ENCODE data around the gene PERM1.

PERM1 gene

GRCh38 chr1:981955-982558, at the start of gene PERM1:
Gene PERM1 (minus strand): TSS chr1:982093. CDS start chr1:981029, 1,064 bp downstream.
- DNase-seq (ENCODE audit: low spot score): no peak

DNA sequence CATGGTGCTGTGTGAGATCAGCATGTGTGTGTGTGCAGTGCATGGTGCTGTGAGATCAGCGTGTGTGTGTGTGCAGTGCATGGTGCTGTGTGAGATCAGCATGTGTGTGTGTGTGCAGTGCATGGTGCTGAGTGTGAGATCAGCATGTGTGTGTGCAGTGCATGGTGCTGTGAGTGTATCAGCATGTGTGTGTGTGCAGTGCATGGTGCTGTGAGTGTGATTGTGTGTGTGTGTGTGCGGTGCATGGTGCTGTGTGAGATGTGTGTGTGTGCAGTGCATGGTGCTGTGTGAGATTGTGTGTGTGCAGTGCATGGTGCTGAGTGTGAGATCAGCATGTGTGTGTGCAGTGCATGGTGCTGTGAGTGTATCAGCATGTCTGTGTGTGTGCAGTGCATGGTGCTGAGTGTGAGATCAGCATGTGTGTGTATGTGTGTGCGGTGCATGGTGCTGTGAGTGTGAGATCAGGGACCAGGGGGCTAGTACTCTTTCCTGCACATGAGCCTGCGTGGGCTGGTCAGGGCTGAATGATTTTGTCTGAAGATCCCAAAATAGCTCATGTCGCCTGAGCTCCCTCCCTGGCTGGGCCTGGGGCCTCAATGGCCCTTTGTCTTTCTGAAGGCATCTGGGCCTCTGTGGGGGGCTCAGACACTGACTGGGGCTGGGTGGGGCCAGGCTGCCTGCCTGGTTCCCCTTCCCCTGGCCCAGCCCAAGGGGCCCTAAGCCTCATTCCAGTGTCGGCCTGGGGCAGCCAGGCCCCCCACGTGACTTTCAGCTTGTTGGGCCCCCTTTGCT, 49.2 kb upstream of the PERM1 start:
- peak; percentile 59 for DNase-seq (ENCODE audit: low spot score)

More at GRCh38 chr1:981955-982558, at the start of gene PERM1:
- TF ChIP-seq, protein P1, sequence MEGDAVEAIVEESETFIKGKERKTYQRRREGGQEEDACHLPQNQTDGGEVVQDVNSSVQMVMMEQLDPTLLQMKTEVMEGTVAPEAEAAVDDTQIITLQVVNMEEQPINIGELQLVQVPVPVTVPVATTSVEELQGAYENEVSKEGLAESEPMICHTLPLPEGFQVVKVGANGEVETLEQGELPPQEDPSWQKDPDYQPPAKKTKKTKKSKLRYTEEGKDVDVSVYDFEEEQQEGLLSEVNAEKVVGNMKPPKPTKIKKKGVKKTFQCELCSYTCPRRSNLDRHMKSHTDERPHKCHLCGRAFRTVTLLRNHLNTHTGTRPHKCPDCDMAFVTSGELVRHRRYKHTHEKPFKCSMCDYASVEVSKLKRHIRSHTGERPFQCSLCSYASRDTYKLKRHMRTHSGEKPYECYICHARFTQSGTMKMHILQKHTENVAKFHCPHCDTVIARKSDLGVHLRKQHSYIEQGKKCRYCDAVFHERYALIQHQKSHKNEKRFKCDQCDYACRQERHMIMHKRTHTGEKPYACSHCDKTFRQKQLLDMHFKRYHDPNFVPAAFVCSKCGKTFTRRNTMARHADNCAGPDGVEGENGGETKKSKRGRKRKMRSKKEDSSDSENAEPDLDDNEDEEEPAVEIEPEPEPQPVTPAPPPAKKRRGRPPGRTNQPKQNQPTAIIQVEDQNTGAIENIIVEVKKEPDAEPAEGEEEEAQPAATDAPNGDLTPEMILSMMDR (IDR thresholded peaks at IDR 0.05; ENCODE audit: extremely low read depth, missing control alignments): no peak

DNA sequence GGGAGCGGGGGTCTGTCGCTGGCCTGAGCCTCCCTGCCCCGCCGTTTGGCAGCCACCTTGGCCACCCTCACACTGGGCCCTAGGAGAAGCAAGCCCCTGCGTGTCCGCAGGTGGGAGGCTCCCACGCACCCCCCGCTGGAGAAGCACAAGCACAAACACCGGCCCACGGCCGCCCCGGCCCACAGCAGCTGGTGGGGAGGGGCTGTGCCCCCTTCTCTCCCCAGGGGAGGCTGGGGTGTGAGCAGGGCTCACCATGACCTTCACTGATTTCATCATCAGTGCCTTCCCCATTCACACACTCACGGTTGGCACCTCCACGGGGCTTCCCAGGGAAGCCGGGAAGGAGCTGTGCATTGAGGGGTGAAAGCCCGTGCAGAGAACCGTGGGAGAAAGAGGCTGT, 45.9 kb upstream of the PERM1 start:
- TF ChIP-seq, protein P1 (IDR thresholded peaks at IDR 0.05; ENCODE audit: extremely low read depth, missing control alignments): no peak
- no peak for DNase-seq (ENCODE audit: low spot score)

GRCh38 chr1:1026599-1027413, 44.9 kb upstream of the PERM1 start:
- no peak for DNase-seq (ENCODE audit: low spot score)
- TF ChIP-seq, protein P1 (IDR thresholded peaks at IDR 0.05; ENCODE audit: extremely low read depth, missing control alignments): no peak

DNA sequence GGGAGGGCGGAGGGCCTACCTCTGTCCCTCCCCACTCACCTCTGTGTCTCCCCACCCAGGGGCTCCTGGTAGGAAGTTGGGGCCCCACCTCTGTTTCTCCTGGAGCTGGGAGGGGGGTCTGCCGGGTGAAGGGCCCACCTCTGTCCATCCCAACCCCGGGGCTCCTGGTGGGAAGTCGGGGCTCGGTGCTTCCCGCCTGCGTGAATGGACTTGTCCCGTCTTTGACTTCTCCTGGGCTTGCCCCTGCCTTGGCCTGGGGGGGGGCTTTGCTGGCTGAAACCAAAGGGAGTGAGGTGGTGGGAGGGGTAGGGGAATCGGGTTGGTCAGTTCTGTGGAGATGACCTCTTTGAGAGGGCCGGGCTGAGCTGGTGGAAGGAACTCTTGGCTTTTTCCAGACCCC, 43.8 kb upstream of the PERM1 start:
- DNase-seq (ENCODE audit: low spot score): no peak
- TF ChIP-seq, protein P1 (IDR thresholded peaks at IDR 0.05; ENCODE audit: extremely low read depth, missing control alignments): no peak

- no peak for DNase-seq (ENCODE audit: low spot score)
These were observed 43.1 kb upstream of the PERM1 start for GRCh38 chr1:1024771-1025699.

More at GRCh38 chr1:1024771-1025699, 43.1 kb upstream of the PERM1 start:
- TF ChIP-seq, protein P1 (IDR thresholded peaks at IDR 0.05; ENCODE audit: extremely low read depth, missing control alignments): no peak
